Measurements from ENCODE around the gene NKX6-1.
A peak's percentile ranks its signal among the peaks of the same experiment; 100 is the strongest.

DNA sequence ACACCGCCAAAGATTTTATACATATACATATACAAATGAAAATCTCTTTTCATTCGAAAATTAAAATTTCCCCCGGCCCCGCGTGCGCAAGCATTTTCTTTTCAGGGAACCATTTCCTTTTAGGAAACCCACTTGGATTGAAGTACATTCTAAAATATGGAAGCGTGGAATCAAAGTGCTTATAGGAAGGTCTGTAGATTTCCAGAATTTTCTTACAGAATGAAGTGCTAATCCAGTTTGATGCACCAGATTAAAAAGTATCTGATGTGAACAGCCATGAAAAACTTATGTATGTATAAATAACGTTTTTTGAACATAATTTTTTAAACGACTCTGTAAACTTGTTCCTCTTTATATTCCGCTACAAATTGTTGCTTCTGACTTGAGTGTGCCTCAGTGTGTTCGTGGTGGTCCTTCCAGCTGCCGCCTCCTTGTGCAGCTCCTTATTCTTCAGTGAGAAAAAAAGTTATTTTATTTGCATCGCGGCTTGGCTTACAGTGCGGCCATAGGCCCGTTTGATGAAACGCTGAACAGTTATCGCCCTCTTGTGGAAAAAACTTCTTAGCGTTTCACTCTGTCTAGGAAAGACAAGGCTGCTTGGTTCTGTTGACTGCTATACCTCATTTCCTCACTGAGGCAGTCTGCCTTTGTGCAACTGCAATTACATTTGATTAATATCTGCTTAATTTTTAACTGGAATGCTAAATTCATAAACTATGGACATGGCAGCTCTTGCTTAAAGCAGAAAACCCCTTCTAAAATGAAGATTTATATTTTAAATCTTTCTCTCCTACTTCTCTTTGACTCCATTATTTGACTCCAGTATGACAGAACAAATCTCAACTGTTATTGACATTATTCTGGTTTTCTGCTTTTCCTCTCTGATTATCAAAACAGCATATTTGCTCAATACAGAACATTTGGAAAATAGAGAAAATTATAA, 4.7 kb upstream of the NKX6-1 start:
- no peak for TF ChIP-seq POLR2A (IDR thresholded peaks at IDR 0.05)
- TF ChIP-seq, protein P1, sequence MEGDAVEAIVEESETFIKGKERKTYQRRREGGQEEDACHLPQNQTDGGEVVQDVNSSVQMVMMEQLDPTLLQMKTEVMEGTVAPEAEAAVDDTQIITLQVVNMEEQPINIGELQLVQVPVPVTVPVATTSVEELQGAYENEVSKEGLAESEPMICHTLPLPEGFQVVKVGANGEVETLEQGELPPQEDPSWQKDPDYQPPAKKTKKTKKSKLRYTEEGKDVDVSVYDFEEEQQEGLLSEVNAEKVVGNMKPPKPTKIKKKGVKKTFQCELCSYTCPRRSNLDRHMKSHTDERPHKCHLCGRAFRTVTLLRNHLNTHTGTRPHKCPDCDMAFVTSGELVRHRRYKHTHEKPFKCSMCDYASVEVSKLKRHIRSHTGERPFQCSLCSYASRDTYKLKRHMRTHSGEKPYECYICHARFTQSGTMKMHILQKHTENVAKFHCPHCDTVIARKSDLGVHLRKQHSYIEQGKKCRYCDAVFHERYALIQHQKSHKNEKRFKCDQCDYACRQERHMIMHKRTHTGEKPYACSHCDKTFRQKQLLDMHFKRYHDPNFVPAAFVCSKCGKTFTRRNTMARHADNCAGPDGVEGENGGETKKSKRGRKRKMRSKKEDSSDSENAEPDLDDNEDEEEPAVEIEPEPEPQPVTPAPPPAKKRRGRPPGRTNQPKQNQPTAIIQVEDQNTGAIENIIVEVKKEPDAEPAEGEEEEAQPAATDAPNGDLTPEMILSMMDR (IDR thresholded peaks at IDR 0.05): peak in 5 of 6 experiments; percentile 30 to 44 (median 41)
- no peak for TF ChIP-seq EP300 (IDR thresholded peaks at IDR 0.05)
- no peak for TF ChIP-seq POLR2AphosphoS5 (IDR thresholded peaks at IDR 0.05)
